SU-DHL-6 (cell line): ENCODE data around the gene YIPF7.

Experiments used
- CTCF ChIP-seq: fragments of 200-600 bp; sonication (generic); IDR thresholded peaks from one replicate; pipeline ENCODE4 v1.5.1; 2017; ENCODE audit warnings: antibody characterized with exemption, mild to moderate bottlenecking, low read length, moderate library complexity; ENCODE audit not compliant: insufficient read depth, poor library complexity, severe bottlenecking
- EZH2phosphoT487 ChIP-seq: fragments of 200-600 bp; sonication (generic), shearing (Covaris generic); conservative IDR thresholded peaks from 2 replicates; pipeline ENCODE4 v1.6.1; 2018; ENCODE audit warnings: mild to moderate bottlenecking, antibody characterized with exemption, low read length, moderate library complexity, mixed read lengths

DNA sequence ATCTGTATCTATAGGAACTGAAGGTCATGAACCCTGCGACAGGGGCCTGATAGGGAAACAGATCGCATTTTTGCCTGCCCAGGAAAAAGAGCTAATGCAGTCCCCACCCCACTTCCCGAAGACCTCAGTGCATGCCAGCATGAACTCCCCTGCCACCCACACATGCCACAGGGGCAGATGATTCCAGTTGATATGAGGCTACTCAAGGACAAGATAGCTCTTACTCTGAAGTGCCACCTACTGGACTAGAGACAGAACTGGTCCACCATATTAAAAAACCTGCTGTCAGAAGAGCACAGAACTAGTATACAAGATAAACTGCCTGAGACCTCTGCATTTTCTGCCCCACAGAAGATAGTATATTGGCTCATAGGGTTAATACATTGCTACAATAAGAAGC, 68.0 kb downstream of the YIPF7 start:
- TF ChIP-seq CTCF (no peak), EZH2phosphoT487 (no peak)
